Neural cell (in vitro differentiated cells): Measurements from ENCODE around the gene PVALB. TPM values are rescaled to one million over a fixed set of nuclear protein-coding genes. Genes with fewer than 3 reads are reported as not detected.
A peak's percentile ranks its signal among the peaks of the same experiment; 100 is the strongest.

ENCODE experiments used
- H2AFZ ChIP-seq: fragments of 200-600, 300-800 bp; sonication (generic), shearing (Covaris generic); 2 replicates; pipeline ENCODE4 v1.6.0; 2014; ENCODE audit warnings: low read depth, mild to moderate bottlenecking, antibody characterized with exemption, low read length, moderate library complexity
- H3F3A ChIP-seq: fragments of 200-600 bp; shearing (Covaris generic); 2 replicates; pipeline ENCODE4 v1.6.1; 2016; ENCODE audit warnings: mild to moderate bottlenecking, moderate library complexity, mixed read lengths, antibody characterized with exemption, low read length; ENCODE audit not compliant: insufficient read depth, poor library complexity, severe bottlenecking
- H3K27ac ChIP-seq: fragments of 200-600, 300-800 bp; sonication (generic), shearing (Covaris generic); 2 replicates; pipeline ENCODE4 v1.5.1; 2014; ENCODE audit warnings: mild to moderate bottlenecking, low read length, moderate library complexity
- H3K27me3 ChIP-seq: fragments of 300-800, 200-600 bp; sonication (generic), shearing (Covaris generic); 2 replicates; pipeline ENCODE4 v1.6.0; 2014; ENCODE audit warnings: mild to moderate bottlenecking, low read depth, low read length, moderate library complexity; ENCODE audit not compliant: insufficient read depth
- H3K36me3 ChIP-seq: fragments of 300-800, 200-600 bp; sonication (generic), shearing (Covaris generic); 2 replicates; pipeline ENCODE4 v1.5.1; 2014; ENCODE audit warnings: mild to moderate bottlenecking, antibody characterized with exemption, low read length, moderate library complexity; ENCODE audit not compliant: insufficient read depth
- H3K4me2 ChIP-seq: fragments of 300-800, 200-600 bp; sonication (generic), shearing (Covaris generic); 2 replicates; pipeline ENCODE4 v1.6.0; 2014; ENCODE audit warnings: mild to moderate bottlenecking, low read length
- H3K4me3 ChIP-seq: fragments of 300-800, 200-600 bp; sonication (generic), shearing (Covaris generic); 2 replicates; pipeline ENCODE4 v1.5.1; 2014; ENCODE audit warnings: mild to moderate bottlenecking, low read length, moderate library complexity
- H3K79me2 ChIP-seq: fragments of 200-600 bp; shearing (Covaris generic); replicated peaks from 2 replicates; pipeline ENCODE4 v1.6.0; 2014; ENCODE audit warnings: mild to moderate bottlenecking, low read length, moderate library complexity; ENCODE audit not compliant: insufficient read depth
- H3K9ac ChIP-seq: fragments of 300-800, 200-600 bp; sonication (generic), shearing (Covaris generic); 2 replicates; pipeline ENCODE4 v1.6.1; 2016; ENCODE audit warnings: mild to moderate bottlenecking, low read length, mixed read lengths
- H3K9me2 ChIP-seq: fragments of 200-600 bp; shearing (Covaris generic); 2 replicates; pipeline ENCODE4 v1.6.1; 2016; ENCODE audit warnings: mild to moderate bottlenecking, low read length, mixed read lengths; ENCODE audit not compliant: insufficient read depth
- H3K9me3 ChIP-seq: fragments of 200-600, 300-800 bp; sonication (generic), shearing (Covaris generic); 2 replicates; pipeline ENCODE4 v1.6.1; 2016; ENCODE audit warnings: mild to moderate bottlenecking, mixed run types, low read length, moderate library complexity, mixed read lengths
- H4K20me1 ChIP-seq: fragments of 200-600 bp; shearing (Covaris generic); 2 replicates; pipeline ENCODE4 v1.6.1; 2016; ENCODE audit warnings: mild to moderate bottlenecking, mixed run types; ENCODE audit not compliant: insufficient read depth
- EP300 ChIP-seq: fragments of 450-650 bp; conservative IDR thresholded peaks from 2 replicates; pipeline ENCODE4 v1.6.1; 2014; ENCODE audit warnings: antibody characterized with exemption, mild to moderate bottlenecking, moderate library complexity; ENCODE audit not compliant: poor library complexity, severe bottlenecking
- EZH2 ChIP-seq: fragments of 200-600, 300-800 bp; shearing (Covaris generic), sonication (generic); IDR thresholded peaks from 2 replicates; pipeline ENCODE4 v1.6.1; 2014; ENCODE audit warnings: antibody characterized with exemption, low read length, borderline replicate concordance, mild to moderate bottlenecking; ENCODE audit not compliant: insufficient read depth, poor library complexity, severe bottlenecking
- MXI1 ChIP-seq: fragments of 450-650 bp; conservative IDR thresholded peaks from 2 replicates; pipeline ENCODE4 v1.6.1; 2014; ENCODE audit warnings: antibody characterized with exemption, mild to moderate bottlenecking; ENCODE audit not compliant: poor library complexity, severe bottlenecking
- POLR2AphosphoS5 ChIP-seq: IDR thresholded peaks from 2 replicates; pipeline ENCODE4 v1.6.1; 2012
- SMC3 ChIP-seq: fragments of 450-650 bp; conservative IDR thresholded peaks from 2 replicates; pipeline ENCODE4 v1.6.1; 2014; ENCODE audit warnings: antibody characterized with exemption, mild to moderate bottlenecking, moderate library complexity; ENCODE audit not compliant: poor library complexity
- TAF1 ChIP-seq: IDR thresholded peaks from 2 replicates; pipeline ENCODE4 v1.6.1; 2012; ENCODE audit warnings: low read depth
- polyA minus RNA-seq: library from RNA; depleted of rRNA, polyadenylated mRNA; stranded (reverse); fragments of >200 nt; gene quantifications from 2 replicates; pipeline ENCODE4 v1.2.3, GENCODE V29; 2014
- polyA plus RNA-seq: library from polyadenylated mRNA; depleted of rRNA; stranded (reverse); fragments of >200 nt; gene quantifications from 2 replicates; pipeline ENCODE4 v1.2.3, GENCODE V29; 2014
- TF ChIP-seq, protein P1 (sequence below): fragments of 450-650 bp; IDR thresholded peaks from 2 replicates; pipeline ENCODE4 v1.5.1; 2014; ENCODE audit warnings: antibody characterized with exemption, mild to moderate bottlenecking, moderate library complexity; ENCODE audit not compliant: poor library complexity, severe bottlenecking
- TF ChIP-seq, protein P2 (sequence below): IDR thresholded peaks from 2 replicates; pipeline ENCODE4 v1.6.1; 2012; ENCODE audit warnings: borderline replicate concordance

Gene PVALB, protein sequence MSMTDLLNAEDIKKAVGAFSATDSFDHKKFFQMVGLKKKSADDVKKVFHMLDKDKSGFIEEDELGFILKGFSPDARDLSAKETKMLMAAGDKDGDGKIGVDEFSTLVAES
- polyA plus RNA-seq: not detected in 2 replicates
- polyA minus RNA-seq: not detected in 2 replicates

DNA sequence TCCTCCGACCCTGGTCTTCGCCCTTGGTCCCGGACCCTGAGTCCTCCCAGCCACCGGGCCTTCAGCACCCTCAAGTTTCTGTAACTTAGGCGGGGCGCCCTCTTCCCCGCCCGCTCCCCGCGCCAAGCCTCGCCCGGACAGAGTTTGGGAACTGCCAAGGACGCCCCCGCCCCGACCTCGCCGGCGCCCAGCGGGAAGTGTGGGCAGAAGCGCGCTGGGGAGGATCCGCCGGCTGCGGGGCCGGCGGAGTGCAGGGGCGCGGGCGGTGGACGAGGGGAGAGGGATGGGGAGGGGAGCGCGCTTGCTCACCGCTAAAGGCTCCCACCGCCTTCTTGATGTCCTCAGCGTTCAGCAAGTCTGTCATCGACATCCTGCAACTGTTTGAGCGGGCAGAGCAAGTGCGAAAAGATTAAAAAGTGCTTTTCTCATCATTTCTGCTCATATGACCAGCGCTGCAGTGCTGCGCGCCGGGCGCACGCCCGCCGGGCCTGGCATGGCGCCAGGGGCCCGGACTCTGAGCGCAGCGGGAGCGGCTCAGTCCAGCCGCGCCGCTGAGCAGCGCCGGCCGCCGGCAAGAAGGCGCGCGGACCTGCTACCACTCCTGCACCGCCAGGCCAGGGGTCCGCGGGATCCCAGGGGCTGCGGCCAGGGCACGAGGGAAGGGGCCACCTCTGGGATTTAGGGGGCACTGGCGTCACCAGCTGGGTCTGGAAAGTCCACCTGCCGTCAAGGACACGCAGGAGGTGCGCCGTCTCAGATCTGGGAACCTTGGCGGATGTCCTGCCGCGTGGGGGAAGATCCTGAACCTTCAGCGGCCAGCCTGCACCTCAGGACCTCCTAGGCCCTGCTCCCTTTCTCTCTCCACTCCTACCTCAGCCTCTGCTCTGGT lies at the start of gene PVALB:
Gene PVALB (minus strand): TSS at position 400 of the 889 bp plus-strand sequence. CDS start 30 bp downstream, at position 370.
- H3K27me3 ChIP-seq: peaks cover 43% of the 10 kb centered on the region
- H3K79me2 ChIP-seq: no peaks in the 10 kb centered on the region
- no peaks in the 10 kb centered on the region for H3K36me3 ChIP-seq
- TF ChIP-seq TAF1 (no peak), EP300 (no peak), MXI1 (no peak), POLR2AphosphoS5 (no peak), EZH2 (no peak), SMC3 (no peak)
- TF ChIP-seq, protein P1, sequence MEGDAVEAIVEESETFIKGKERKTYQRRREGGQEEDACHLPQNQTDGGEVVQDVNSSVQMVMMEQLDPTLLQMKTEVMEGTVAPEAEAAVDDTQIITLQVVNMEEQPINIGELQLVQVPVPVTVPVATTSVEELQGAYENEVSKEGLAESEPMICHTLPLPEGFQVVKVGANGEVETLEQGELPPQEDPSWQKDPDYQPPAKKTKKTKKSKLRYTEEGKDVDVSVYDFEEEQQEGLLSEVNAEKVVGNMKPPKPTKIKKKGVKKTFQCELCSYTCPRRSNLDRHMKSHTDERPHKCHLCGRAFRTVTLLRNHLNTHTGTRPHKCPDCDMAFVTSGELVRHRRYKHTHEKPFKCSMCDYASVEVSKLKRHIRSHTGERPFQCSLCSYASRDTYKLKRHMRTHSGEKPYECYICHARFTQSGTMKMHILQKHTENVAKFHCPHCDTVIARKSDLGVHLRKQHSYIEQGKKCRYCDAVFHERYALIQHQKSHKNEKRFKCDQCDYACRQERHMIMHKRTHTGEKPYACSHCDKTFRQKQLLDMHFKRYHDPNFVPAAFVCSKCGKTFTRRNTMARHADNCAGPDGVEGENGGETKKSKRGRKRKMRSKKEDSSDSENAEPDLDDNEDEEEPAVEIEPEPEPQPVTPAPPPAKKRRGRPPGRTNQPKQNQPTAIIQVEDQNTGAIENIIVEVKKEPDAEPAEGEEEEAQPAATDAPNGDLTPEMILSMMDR: no peak
- TF ChIP-seq, protein P2, sequence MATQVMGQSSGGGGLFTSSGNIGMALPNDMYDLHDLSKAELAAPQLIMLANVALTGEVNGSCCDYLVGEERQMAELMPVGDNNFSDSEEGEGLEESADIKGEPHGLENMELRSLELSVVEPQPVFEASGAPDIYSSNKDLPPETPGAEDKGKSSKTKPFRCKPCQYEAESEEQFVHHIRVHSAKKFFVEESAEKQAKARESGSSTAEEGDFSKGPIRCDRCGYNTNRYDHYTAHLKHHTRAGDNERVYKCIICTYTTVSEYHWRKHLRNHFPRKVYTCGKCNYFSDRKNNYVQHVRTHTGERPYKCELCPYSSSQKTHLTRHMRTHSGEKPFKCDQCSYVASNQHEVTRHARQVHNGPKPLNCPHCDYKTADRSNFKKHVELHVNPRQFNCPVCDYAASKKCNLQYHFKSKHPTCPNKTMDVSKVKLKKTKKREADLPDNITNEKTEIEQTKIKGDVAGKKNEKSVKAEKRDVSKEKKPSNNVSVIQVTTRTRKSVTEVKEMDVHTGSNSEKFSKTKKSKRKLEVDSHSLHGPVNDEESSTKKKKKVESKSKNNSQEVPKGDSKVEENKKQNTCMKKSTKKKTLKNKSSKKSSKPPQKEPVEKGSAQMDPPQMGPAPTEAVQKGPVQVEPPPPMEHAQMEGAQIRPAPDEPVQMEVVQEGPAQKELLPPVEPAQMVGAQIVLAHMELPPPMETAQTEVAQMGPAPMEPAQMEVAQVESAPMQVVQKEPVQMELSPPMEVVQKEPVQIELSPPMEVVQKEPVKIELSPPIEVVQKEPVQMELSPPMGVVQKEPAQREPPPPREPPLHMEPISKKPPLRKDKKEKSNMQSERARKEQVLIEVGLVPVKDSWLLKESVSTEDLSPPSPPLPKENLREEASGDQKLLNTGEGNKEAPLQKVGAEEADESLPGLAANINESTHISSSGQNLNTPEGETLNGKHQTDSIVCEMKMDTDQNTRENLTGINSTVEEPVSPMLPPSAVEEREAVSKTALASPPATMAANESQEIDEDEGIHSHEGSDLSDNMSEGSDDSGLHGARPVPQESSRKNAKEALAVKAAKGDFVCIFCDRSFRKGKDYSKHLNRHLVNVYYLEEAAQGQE: no peak
- H3K27ac ChIP-seq: no peak within 1 kb of the TSS
- peak within 1 kb of the TSS; percentile 65 for H3K4me3 ChIP-seq
- no peaks in the 10 kb centered on the region for H3K9me3 ChIP-seq
- no peaks in the 10 kb centered on the region for H3K9me2 ChIP-seq
- no peak within 1 kb of the TSS for H2AFZ ChIP-seq
- peak within 1 kb of the TSS; percentile 35 for H3K4me2 ChIP-seq
- H3K9ac ChIP-seq: no peak within 1 kb of the TSS
- no peaks in the 10 kb centered on the region for H4K20me1 ChIP-seq
- no peaks in the 10 kb centered on the region for H3F3A ChIP-seq

DNA sequence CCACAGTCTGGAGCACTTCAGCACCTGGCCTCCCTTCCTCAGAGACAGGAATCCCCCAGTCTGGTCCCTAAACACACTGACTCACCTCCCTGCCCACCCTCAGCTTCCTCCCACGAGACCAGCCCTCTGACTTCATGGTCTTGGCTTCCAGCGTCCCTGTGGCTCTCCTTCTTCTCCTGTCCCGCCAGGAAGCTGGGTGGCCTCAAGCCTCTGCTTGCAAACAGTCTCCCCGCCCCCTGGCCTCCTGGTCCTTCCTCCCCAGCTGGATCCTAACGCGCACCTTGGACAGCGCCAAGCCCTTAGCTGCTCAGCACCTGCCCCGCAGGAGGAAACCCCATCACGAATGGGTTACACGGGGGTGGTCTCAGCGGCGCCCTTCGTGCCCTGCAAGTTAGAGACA lies 48.5 kb upstream of the PVALB start:
- Histone ChIP-seq H2AFZ (no peak overlapping the region), H3K27ac (no peak overlapping the region), H3K79me2 (no peaks in the 10 kb centered on the region), H3F3A (no peaks in the 10 kb centered on the region), H3K36me3 (no peaks in the 10 kb centered on the region), H3K27me3 (no peaks in the 10 kb centered on the region), H3K9me3 (no peaks in the 10 kb centered on the region), H3K4me2 (no peak overlapping the region), H3K9ac (no peak overlapping the region), H3K4me3 (no peak overlapping the region), H4K20me1 (no peaks in the 10 kb centered on the region), H3K9me2 (no peaks in the 10 kb centered on the region)
- no peak for TF ChIP-seq EZH2
